Measurements from ENCODE around the gene USP46.

Gene USP46

DNA sequence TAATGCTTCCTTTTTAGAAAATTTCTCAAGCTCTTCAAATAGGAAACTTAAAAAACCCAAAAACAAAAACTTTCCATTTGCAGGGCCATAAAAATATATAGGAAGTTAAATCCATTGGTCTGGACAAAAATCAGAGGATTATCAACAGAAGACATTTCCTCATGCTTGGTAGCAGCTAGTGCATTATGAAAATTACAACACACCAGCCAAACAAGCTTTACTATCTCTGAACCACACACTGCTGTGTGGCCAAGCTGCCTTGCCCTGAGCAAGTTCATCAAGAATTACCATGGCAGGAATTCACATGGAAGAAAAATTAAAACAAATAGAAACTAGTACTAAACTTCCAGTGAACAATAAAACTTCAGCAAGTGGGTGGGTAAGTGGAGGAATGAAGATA lies 3.6 kb downstream of the USP46 start:
- no peak for DNase-seq

DNA sequence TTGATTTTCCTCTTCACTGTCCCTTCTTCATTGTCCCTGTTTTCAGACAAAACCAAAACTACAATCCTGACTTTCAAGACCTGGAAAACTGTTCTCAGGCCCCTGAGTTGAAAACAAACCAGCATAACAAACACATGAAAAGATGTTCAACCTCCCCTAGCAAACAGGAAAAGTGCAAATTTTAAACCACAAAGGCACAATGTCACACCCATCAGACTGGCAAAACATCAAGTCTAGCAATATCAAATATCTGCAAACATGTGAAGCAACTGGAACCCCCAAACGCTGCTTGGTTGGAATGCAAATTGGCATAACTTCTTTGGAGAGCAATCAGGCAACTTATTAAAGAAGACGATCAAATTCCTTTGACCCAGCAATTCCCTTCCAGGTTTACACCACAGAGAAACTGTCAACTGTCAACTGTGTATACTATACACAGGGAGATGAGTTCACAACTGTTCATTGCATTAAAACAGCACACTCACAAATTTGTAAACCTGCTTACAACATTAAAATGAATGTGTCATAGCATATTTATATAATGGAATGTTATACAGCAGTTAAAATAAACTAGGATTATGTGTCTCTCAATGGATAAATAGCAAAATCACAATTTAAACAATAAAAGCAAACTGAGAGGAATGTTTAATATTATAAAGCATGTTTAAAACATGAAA lies 7.0 kb downstream of the USP46 start:
- DNase-seq = no peak

DNA sequence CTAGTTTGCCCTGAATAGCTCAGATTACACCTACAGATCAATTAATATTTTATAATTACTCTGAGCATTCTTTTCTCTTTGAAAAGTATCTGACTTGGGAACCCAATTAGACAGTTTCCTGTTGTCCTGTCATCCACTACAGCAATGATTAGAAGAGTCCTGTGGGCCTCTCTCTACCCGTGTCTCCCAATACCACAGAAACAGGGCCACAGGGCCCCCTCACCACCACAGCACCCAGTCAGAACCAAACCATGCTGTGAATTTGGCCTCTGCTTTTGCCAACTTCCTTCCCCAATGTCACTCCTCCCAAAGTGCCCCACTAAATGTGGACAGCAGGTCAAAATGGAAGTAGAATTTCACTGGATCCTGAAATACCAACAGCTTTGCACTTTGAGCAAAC lies 10.3 kb downstream of the USP46 start:
- no peak for DNase-seq

DNA sequence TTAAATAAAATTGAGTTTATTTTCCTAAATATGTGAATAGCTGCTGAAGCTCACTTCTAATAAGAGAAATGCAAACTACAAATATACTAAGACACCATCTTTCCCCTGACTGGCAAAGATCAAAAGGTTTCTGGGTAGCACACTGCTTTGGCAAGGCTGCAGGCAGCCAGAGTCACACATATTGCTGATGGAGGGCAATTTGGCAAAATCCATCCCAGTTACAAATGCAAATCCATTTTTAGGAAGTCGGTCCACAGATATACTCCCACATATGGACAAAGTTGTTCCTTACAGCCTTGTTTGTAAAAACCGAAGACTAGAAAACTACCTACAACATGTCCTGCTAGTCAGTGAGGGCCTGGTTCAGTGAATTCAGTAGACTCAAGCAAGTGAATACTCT lies 12.4 kb downstream of the USP46 start:
- DNase-seq = no peak

DNA sequence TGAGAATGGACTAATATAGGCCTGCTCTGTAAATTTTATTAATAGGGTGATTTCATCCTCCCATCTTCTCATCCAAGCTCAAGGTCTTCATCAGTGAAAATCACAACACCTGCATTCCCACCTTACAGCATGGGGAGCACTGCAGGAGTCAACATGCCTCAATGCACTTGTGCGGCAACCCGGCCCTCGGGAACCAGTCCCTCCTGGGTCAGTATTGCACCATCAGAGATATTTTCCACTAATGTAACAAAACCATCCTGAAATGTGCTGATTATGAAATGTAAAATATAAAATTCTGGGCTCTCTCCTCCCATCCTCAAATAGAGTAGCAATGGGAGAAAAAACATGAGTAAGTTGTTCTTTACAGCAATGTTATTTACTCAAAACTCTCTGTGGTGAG lies 13.0 kb downstream of the USP46 start:
- no peak for DNase-seq

DNA sequence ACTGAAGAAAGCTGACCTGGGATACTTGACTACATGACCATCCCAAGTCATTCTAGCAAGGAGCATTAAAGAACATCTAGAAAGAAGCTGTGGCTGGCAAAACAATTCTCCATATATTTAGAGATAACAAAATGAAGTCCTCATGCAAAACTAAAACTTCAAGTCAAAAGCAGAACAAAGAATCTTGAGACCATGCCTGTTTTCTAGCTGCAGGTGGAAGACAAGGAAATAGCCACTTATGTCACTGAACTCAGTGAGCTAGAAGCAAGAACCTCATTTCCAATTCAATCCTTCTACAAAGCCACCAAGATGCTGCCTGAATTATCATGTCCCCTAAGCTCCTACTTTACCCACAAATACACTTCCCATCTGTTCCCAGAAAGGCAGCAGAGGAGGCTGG lies 13.8 kb downstream of the USP46 start:
- no peak for DNase-seq

DNA sequence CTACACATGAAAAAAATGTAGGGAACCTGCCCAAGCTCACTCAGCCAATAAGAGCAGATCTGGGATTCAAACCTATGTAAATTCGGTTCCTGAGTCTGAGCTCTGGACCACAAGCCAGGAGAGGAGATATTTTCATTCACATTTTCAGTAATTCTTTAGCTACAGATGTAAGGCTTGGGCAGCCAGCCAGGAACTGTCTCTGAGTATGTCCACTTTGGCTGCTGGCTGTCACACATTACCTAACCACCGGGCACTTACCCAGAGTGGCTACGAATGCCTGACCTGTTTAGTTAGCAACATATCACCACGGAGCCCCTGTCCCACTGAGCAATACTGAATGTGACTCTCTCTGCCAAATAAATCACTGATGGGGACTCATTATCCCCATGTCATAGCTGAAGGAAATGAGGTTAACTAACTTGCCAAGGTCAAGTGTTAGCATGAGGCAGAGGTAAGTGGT lies 15.3 kb downstream of the USP46 start:
- no peak for DNase-seq

DNA sequence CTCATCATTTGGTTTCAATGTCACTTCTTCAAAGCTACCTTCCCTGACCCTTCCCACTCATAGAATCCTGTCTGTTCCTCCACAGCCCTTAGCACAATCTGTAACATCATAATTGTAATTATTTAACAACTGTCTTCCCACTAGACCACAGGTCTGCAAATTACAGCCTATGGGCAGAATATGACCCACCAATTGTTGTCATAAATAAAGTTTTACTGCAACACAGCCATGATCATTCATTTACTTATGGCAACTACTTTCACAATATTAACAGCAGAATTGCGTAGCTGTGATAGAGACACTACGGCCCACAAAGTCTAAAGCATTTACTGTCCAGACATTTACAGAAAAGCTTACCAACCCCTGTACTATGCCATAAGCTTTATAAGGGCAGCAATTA lies 15.9 kb downstream of the USP46 start:
- DNase-seq = no peak

DNA sequence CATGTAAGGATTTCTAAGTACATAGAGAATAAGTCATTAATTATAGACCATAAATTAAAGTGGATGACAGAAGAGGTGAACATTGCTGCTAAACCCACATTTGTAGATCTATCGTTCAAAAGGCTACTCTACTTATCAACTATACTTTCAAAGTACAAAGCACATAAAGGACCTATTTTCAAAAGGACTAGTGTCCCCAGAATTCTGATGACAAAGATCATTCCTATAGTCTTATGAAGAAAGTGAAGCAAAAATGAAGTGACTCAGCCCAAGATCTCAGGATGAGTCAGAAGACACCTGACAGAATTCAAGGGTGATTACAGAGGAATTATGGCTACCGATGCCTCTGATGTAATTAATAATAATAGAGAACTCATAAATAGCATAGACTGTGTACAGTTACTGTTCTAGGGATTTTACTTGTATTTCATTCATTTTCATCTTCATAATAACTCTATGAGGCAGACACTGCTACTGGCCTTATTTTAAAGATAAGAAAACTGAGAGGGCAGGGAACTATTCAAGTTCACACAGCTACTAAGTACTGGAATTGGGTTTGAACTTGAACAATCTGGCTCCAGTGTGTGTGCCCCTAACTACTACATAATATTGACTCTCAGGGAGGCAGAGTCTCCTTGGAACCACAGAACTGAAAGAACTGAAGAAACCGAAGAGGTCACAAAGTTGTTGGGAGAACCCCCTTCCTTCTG lies 17.1 kb downstream of the USP46 start:
- no peak for DNase-seq

DNA sequence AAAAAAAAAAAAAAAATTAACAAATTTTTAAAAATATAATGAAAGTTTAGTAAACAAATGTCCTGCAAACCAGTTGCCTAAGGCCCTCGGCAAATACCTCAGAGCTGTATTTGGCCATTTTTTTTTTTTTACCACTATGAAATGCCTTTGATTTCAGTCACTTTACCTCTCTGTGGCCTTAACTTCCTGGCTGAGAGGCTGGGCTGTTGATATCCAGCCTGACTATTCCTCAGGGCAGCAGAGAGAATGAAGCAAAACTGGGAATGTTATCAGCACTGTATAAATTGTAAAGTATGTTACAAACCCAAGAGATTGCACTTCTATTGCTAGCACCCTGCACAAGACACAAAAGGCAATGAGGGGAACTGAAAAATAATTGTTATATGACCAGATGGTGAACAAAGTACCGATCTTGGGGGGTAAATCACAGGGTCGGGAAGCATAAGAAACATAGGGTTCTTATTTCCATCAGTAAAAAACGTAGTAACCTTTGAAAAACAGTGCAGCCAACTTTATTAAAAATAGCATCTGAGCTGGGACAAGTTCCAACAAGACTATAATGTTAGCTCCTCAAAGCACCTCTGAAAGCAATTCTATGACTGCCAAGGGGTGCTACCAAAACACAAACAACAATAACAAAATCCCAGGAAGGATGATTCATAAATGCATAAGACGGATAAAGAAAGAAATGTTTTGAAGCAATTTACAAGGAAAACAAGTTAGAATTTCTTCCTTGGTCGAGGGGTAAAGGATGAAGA lies 18.1 kb downstream of the USP46 start:
- DNase-seq = no peak

DNA sequence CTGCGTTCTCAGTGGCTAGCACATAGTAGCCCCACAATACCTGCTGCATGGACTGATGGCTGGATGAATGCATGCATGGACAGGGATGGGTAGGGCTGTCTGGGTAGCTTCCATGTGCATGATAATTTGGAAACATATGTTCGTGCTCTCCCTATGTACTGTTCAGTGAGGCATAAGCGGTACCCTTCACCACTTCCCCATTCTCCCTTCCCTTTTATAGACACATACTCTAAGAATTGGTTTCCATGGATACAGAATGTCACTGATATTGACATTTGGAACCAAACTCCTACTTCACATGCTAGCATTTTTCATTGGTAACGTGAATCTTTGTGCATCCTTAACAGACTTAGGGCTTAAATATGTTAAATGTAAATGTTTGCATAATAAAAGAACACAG lies 20.4 kb downstream of the USP46 start:
- no peak for DNase-seq

DNA sequence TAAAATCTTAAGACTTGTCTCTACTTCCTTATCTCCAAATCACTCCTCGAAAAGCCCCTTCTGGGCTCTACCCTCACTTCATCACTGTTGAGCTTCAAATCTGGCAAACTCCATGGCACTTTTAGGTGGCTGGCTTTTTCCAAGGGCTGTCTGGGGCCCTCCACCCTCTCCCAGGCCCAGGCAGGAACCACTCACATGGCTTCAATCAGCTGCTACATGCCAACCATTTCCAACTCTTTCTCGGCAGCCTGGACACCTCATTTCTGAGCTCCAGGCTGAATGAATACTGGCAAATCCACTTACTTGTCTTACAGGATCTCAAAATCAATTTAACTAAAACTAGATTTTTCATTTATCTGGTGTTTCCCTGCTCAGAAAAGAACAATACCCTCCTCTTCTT lies 22.0 kb downstream of the USP46 start:
- no peak for DNase-seq

DNA sequence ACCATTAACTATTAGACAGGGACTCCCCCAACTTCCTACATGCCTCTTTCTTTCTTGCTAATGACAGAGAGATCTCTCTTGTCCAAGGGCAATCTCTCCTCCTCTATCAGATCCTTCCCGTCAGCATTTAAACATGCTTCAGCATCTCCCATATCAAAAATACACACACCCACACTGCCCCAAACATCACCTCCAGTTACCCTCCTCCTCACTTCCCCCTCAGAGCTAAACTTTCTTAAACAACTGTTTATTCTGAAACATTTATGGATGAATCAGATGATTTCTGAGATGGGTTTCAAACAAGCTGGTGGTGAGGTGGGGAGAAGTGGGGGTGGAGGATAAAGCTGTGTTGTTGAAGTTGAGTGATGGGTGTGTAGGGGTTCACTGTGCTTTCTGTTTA lies 23.5 kb downstream of the USP46 start:
- no peak for DNase-seq

DNA sequence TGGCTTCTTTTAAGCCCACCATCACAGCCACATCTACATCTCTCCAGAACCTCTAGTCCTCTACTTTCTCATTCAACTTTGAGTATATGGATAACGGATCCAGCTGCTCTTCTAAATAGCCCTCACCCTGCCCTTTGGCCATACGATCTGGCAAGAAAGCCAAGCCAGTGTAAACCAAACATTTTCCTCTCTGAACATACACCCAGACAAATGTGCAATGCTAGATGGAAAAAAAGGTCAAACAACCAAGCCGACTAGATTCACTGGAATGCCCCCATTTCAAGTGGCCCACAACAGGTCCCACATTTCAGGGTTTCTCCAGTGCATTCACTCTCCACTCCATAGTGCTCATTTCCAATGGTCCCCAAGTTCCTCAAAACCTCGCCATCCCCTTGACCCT lies 24.0 kb downstream of the USP46 start:
- DNase-seq = no peak

DNA sequence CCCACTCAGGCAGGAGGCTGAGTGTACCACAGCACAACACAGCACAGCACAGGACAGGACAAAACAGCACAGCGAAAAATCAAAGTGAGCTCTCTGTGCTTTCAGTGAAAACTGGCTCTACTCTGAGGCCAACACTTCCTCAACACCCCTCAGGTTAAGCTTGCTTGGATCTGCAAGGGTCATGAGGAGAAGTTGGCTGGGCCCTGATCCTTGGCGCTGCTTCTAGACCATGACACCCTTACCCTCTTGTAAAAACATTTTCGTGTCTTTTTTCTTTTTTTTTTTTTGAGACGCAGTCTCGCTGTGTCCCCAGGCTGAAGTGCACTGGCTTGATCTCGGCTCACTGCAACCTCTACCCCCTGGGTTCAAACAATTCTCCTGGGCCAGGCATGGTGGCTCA lies 25.3 kb downstream of the USP46 start:
- no peak for DNase-seq

DNA sequence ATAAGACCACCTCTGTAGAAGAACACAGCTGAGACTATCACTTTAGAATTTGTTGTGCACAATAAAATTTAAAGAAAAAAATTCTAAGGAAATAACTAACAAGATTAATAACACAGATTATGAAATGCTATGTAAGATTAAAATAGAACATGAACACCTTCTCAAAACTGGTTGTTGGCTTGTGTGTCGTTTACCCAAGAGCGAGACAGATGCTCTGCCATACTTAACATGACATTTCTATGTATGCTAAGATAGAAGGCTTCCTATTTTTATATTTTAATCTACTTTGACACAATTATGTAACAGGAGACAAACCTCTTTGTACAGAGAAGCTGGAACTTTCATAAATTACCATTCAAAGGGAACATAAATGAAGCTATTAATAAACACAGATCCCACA lies 30.1 kb downstream of the USP46 start:
- no peak for DNase-seq

DNA sequence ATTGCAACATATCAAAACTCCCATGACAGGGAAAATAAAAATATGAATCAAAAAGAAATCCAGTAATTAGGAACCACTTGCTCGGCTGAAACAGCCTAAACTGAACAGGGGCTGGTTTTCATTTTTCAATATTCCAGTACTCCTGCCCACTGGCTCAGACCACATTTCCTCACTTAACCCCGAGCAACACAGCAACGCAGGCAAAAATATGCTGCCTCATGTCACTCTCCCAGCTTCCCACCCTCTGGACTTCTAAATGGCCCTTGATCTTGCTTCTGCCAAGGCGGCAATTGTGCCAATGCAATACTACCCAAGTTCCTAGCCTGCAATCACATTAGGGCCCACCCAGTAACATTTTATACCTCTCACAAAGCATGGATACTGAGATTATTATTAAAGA lies 30.6 kb downstream of the USP46 start:
- DNase-seq = no peak

DNA sequence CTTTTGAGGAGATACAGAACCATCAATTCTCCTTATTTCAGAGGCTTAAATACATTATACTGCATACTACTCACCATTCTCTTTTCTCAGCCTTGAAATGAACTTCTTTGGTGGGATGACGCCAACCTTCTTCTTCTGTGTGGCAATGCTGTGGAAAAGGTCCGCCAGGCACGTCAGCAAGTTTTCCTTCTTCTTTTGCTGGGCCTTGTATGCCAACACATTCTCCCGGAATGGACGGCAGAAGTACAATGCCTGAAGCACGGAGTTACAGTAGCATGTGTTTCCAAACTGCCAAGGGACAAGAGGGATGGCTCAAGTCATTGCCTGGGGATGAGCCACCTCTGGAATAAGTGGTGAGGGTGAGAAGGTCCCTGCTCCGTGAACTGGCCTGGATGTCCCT lies 31.2 kb downstream of the USP46 start:
- DNase-seq = no peak

DNA sequence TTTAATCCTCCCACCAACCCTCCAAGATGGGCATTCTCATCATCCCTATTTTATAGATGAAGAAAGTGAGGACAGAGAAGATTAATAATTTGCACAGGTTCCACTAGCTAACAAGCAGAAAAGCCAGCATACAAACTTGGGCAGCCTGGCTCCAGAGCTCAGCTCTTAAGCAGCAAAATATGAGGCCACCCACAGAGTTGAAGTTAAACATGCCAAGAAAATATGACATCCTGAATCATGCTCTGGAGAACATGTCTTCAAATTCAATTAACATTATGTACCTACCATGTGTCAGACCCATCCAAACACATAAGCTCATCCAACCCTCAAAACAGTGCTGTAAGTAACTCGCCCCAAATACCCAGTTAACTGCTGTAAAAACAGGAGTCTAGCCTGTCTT lies 33.9 kb downstream of the USP46 start:
- no peak for DNase-seq

DNA sequence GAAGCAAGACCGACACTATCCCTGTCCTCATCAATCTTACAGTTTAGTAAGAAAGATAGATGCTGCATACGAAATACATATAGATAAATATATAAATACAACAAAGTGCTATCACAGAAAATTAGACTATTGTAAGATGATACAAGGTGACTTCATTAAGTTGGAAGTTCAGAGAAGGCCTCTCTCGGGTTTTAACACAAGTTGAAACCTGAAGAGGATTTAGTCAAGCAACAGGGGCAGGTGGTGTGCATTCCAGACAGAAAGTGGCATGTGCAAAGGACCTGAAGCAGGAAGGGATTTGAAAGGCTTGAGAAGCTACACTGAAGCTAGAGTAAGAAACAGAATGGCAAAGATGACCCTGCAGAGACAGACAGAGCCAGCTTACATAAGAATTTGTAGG lies 36.5 kb downstream of the USP46 start:
- DNase-seq = no peak

DNA sequence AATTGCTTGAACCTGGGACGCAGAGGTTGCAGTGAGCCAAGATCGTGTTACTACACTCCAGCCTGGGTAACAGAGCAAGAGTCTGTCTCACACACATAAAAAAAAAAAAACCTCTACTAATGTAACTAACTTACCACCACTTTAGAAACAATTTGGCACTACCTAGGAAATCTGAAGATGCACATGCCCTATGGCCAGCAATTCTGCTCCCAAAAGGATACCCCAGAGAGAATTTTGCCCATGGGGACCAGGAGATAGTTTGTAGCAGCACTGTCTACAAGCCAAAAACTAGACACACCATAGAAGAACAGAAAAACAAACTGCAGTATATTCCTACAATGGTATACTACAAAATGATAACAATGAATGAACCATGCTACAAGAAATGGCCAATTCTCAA lies 37.5 kb downstream of the USP46 start:
- no peak for DNase-seq

DNA sequence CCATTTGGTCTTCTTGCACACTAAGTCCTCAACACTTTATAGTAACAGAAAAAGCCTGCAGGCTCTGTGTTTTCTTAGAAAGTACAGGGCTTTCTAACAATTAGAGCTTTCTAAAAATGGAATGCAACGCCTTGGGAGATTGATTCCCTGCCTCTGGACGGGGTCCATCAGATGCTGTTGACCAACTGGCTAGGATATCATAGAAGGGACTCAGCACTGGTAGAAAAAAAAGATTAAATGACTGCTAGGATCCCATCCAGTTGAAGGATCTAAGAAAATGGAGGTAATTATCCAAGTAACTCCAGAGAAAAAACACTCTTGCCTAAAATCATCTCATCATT lies 39.5 kb downstream of the USP46 start:
- DNase-seq = no peak

DNA sequence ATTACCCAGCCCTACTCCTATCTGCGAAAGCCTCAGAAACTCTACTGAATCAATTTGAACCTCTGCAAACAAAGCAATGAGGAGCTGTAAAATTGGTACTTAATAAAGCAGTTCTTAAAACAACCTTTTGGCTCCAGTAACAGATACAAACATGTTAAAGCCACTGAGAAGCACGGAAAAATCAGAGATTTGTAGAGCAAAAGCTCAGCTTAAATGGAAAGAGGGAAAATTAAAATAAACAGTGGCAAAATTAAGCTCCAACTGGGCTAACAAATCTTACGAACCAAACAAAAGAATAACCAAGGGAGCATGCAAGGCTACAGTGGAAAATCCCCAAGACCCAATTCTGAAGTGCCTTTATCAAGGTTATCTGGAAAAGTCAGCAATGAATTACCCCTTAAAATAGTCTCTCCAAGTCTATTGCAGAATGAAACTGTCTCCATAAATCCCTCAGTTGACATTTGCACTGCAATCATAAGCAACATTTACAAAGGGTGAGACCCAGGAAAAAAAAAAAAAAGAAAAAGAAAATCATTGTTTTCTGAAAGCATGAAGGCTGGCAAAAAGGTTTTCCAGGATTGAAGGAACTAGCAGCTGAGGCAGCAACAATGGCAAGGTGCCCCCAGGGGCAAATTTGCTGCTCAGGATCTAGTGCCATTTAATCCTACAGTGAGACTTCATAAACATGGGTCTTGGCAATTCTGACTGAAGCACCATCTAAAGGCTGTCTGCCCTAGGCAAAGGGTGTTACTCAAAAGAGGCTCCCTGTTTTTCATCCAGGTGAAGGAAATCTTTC lies 40.1 kb downstream of the USP46 start:
- no peak for DNase-seq
